ENCODE results near the gene DBP. TPM values are rescaled to one million over a fixed set of nuclear protein-coding genes. Genes with fewer than 3 reads are reported as not detected.

DBP gene
- total RNA-seq, 1 experiment from 2014 or later: 12.6 TPM

DNA sequence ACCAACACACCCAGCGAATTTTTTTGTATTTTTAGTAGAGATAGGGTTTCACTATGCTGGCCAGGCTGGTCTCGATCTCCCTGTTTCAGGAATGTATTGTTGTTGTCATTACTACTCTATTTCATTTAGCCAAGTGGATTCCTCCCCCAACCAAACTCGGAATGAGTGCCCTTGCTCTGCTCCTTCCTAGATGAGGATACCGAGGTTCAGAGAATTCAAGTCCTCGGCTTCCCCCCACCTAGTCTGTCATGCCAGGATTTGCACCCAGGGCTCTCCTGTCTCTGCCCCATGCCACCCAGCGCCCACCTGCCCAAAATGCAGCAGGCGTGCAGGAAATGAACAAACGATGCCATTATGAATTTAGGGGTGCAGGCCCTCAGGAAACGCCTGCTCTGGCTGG, 34.2 kb downstream of the DBP start:
- Mint-ChIP-seq H3K4me1 (peaks cover 0 to 3% of the 10 kb centered on the region in 2 experiments; a peak in 1 of 4 replicates), H3K4me3 (no peak overlapping the region), H3K27me3 (ENCODE audit: low read depth) (no peaks in the 10 kb centered on the region), H3K36me3 (ENCODE audit: insufficient read depth in 1 of 3, low read depth in 3 of 3) (no peaks in the 10 kb centered on the region; a peak in 1 of 7 replicates), H3K9me3 (no peaks in the 10 kb centered on the region), H3K27ac (no peak overlapping the region)
- no peak overlapping the region for H3K27ac ChIP-seq (ENCODE audit: insufficient read length, low read depth, low read length)
- WGBS (ENCODE audit: extremely low coverage, insufficient read length, low lambda C conversion rate): no CpG with 5 or more reads among the region's 9 CpGs
- no peak overlapping the region for H3K23ac ChIP-seq (ENCODE audit: insufficient read length, low read depth, low read length)
- no peak overlapping the region for H2AK5ac ChIP-seq (ENCODE audit: insufficient read length, low read length)
- H2BK20ac ChIP-seq (ENCODE audit: low read depth, low read length, poor library complexity, severe bottlenecking): no peak overlapping the region
- H2BK15ac ChIP-seq (ENCODE audit: low read depth, low read length): no peak overlapping the region
- no peak overlapping the region for H2BK5ac ChIP-seq (ENCODE audit: insufficient read length, low read length)
- no peak overlapping the region for H3K9ac ChIP-seq (ENCODE audit: extremely low read depth, insufficient read length, low read length)
- H4K5ac ChIP-seq (ENCODE audit: insufficient read length, low read depth, low read length): no peak overlapping the region
- H3K4me2 ChIP-seq (ENCODE audit: insufficient read depth, insufficient read length, low read length): no peak overlapping the region
- DNase-seq: no peak
- H2AFZ ChIP-seq (ENCODE audit: low read length): no peak overlapping the region
- no peak overlapping the region for H3T11ph ChIP-seq (ENCODE audit: low read length)
- H3K18ac ChIP-seq (ENCODE audit: insufficient read length, low read depth, low read length): no peak overlapping the region
- H3K27me3 ChIP-seq (ENCODE audit: insufficient read depth, low read length): no peaks in the 10 kb centered on the region
- no peak overlapping the region for H3K56ac ChIP-seq (ENCODE audit: insufficient read length, low read depth, low read length)
- no peak overlapping the region for H4K91ac ChIP-seq (ENCODE audit: insufficient read length, low read depth, low read length)
- no peak for TF ChIP-seq CTCF (conservative IDR thresholded peaks at IDR 0.05)
- no peaks in the 10 kb centered on the region for H3K4me1 ChIP-seq (ENCODE audit: insufficient read depth, low read length)
- H3K79me1 ChIP-seq (ENCODE audit: insufficient read depth, low read depth, low read length, poor library complexity, severe bottlenecking): no peaks in the 10 kb centered on the region
- H3K9me3 ChIP-seq (ENCODE audit: control insufficient read depth, low read depth, low read length): no peaks in the 10 kb centered on the region
- no peak overlapping the region for H2BK120ac ChIP-seq (ENCODE audit: low read depth, low read length, poor library complexity, severe bottlenecking)
- no peak overlapping the region for H4K8ac ChIP-seq (replicated peaks; ENCODE audit: insufficient read length, low read depth, low read length)
- H3K4ac ChIP-seq (ENCODE audit: low read depth, low read length): no peak overlapping the region
- H3K14ac ChIP-seq (ENCODE audit: insufficient read depth, low read length): no peak overlapping the region
- H4K20me1 ChIP-seq (ENCODE audit: control insufficient read depth, insufficient read depth, insufficient read length): no peaks in the 10 kb centered on the region
- H3K23me2 ChIP-seq (ENCODE audit: insufficient read length, low read depth, low read length, poor library complexity, severe bottlenecking): no peaks in the 10 kb centered on the region
- no peak overlapping the region for H2BK12ac ChIP-seq (ENCODE audit: insufficient read length, low read depth, low read length)
- no peaks in the 10 kb centered on the region for H3K79me2 ChIP-seq (ENCODE audit: insufficient read depth, low read length)
